ENCODE data around the gene P2RY6. TPM values are rescaled to one million over a fixed set of nuclear protein-coding genes. Genes with fewer than 3 reads are reported as not detected.
A peak's percentile ranks its signal among the peaks of the same experiment; 100 is the strongest.

Gene P2RY6
- polyA plus RNA-seq, 1 donor (not counting 4 experiments of a cell fraction or from before 2014, with no cell fraction given), result 0.04 TPM

GRCh38 chr11:73252577-73253191, 19.5 kb upstream of the P2RY6 start:
- H3K9me3 ChIP-seq (ENCODE audit: control insufficient read depth, low read depth, low read length), result no peaks in the 10 kb centered on the region
- no peaks in the 10 kb centered on the region for H3K79me2 ChIP-seq (ENCODE audit: control insufficient read depth, insufficient read depth, low read length)
- no peak for DNase-seq (ENCODE audit: low read depth, low spot score)
- no peak overlapping the region for H3K4me3 ChIP-seq (ENCODE audit: control insufficient read depth in 2 of 3, extremely low read depth in 1 of 3, insufficient read depth in 2 of 3, low read depth in 1 of 3, low read length in 3 of 3)
- FAIRE-seq, result no peak
- peaks cover 10% of the 10 kb centered on the region for H3K4me1 ChIP-seq (ENCODE audit: control insufficient read depth, extremely low read depth, insufficient read depth, low read length)
- H3K4me2 ChIP-seq (ENCODE audit: control insufficient read depth, extremely low read depth, insufficient read depth, low read depth, low read length), result no peak overlapping the region
- H3K9me1 ChIP-seq (ENCODE audit: control insufficient read depth, extremely low read depth, insufficient read depth, low read length), result no peaks in the 10 kb centered on the region
- H3K9ac ChIP-seq (ENCODE audit: control insufficient read depth, extremely low read depth, insufficient read depth, low read length), result no peak overlapping the region
- dilution Hi-C loops (cut with MboI; ENCODE audit: extremely low pct_ligation_motif_present, low sequenced_read_pairs), result no loop called here
- peak overlapping the region; percentile 19 for H2AFZ ChIP-seq (ENCODE audit: control insufficient read depth, low read length)
- H3K27ac ChIP-seq (ENCODE audit: control insufficient read depth, insufficient read depth, low read length), result no peak overlapping the region
- H4K20me1 ChIP-seq (ENCODE audit: control insufficient read depth, extremely low read depth, insufficient read depth, low read length), result no peaks in the 10 kb centered on the region
- no peaks in the 10 kb centered on the region for H3K27me3 ChIP-seq (ENCODE audit: control insufficient read depth, extremely low read depth, insufficient read depth, low read length)
- TF ChIP-seq EZH2 (IDR thresholded peaks at IDR 0.05; ENCODE audit: low read length), result no peak
- TF ChIP-seq CTCF (optimal IDR thresholded peaks at IDR 0.05 in 1 of 3, IDR thresholded peaks at IDR 0.05 in 1 of 3, conservative IDR thresholded peaks at IDR 0.05 in 1 of 3; ENCODE audit: extremely low read depth in 1 of 3, insufficient read depth in 2 of 3, low read length in 3 of 3), result peak in 2 of 3 experiments; percentile 24 to 30
- H3K36me3 ChIP-seq (ENCODE audit: control insufficient read depth in 2 of 2, extremely low read depth in 1 of 2, insufficient read depth in 2 of 2, low read length in 2 of 2), result no peaks in the 10 kb centered on the region

- no peaks in the 10 kb centered on the region for H3K79me2 ChIP-seq (ENCODE audit: control insufficient read depth, insufficient read depth, low read length)
- peak overlapping the region; percentile 83 for H3K27ac ChIP-seq (ENCODE audit: control insufficient read depth, insufficient read depth, low read length)
- H2AFZ ChIP-seq (ENCODE audit: control insufficient read depth, low read length), result peak overlapping the region; percentile 87
- DNase-seq (ENCODE audit: low read depth, low spot score) (no peak), FAIRE-seq (peak; percentile 69)
- dilution Hi-C loops (cut with MboI; ENCODE audit: extremely low pct_ligation_motif_present, low sequenced_read_pairs), result no loop called here
- H3K4me1 ChIP-seq (ENCODE audit: control insufficient read depth, extremely low read depth, insufficient read depth, low read length), result peaks cover 16% of the 10 kb centered on the region
- no peaks in the 10 kb centered on the region for H3K27me3 ChIP-seq (ENCODE audit: control insufficient read depth, extremely low read depth, insufficient read depth, low read length)
- no peaks in the 10 kb centered on the region for H3K36me3 ChIP-seq (ENCODE audit: control insufficient read depth in 2 of 2, extremely low read depth in 1 of 2, insufficient read depth in 2 of 2, low read length in 2 of 2)
- H3K9ac ChIP-seq (ENCODE audit: control insufficient read depth, extremely low read depth, insufficient read depth, low read length), result peak overlapping the region; percentile 61
- no peaks in the 10 kb centered on the region for H3K9me3 ChIP-seq (ENCODE audit: control insufficient read depth, low read depth, low read length)
- no peaks in the 10 kb centered on the region for H4K20me1 ChIP-seq (ENCODE audit: control insufficient read depth, extremely low read depth, insufficient read depth, low read length)
- H3K4me3 ChIP-seq (ENCODE audit: control insufficient read depth in 2 of 3, extremely low read depth in 1 of 3, insufficient read depth in 2 of 3, low read depth in 1 of 3, low read length in 3 of 3), result peak overlapping the region in 1 of 3 experiments; percentile 27
- TF ChIP-seq CTCF (optimal IDR thresholded peaks at IDR 0.05 in 1 of 3, IDR thresholded peaks at IDR 0.05 in 1 of 3, conservative IDR thresholded peaks at IDR 0.05 in 1 of 3; ENCODE audit: extremely low read depth in 1 of 3, insufficient read depth in 2 of 3, low read length in 3 of 3) (no peak), EZH2 (IDR thresholded peaks at IDR 0.05; ENCODE audit: low read length) (no peak)
- no peaks in the 10 kb centered on the region for H3K9me1 ChIP-seq (ENCODE audit: control insufficient read depth, extremely low read depth, insufficient read depth, low read length)
- peak overlapping the region; percentile 66 for H3K4me2 ChIP-seq (ENCODE audit: control insufficient read depth, extremely low read depth, insufficient read depth, low read depth, low read length)
These were observed 14.6 kb upstream of the P2RY6 start for GRCh38 chr11:73257342-73258103.

Measured in keratinocyte (primary cell).